Measurements from ENCODE around the gene CNTN4. TPM values are rescaled to one million over a fixed set of nuclear protein-coding genes. Genes with fewer than 3 reads are reported as not detected.

Gene CNTN4
- total and polyA plus RNA-seq, 7 donors = 0.17 to 3.2 (median 0.42) TPM

DNA sequence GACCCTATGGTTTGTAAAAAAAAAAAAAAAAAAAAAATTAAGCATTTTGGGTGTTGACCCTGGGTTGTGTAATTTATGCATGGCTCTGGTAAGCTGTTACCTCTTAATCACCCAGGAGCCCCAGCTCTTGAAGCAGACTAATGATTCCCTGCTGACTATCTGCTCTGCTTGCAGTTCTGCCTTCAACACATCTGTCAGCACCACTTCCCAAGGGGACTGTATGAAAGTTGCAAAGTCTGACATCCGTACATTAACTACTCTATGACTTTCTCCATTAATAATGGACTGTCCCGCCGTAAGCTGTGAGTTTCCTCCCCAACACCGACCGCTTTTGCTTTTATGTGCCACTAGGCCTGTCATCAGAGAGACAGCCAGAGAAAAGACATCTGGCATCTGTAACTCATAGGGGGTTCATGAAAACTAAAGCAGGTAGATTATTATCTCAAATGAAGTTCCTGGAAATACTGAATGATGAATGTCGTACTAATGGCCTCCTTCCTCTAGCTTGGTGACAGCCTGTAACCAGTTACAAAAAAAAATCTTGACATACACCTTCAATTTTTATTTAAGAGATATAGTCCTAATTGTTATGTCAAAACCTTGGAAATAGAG, 740.0 kb downstream of the CNTN4 start:
- intact Hi-C loops (cut with DNase I) = no loop called here
- no peak for DNase-seq
- H3K27me3 ChIP-seq (ENCODE audit: insufficient read depth in 3 of 3, low read length in 2 of 3) = no peaks in the 10 kb centered on the region
- H3K4me1 ChIP-seq = no peaks in the 10 kb centered on the region
- H3K9me3 ChIP-seq = no peaks in the 10 kb centered on the region
- WGBS, 3 donors = 48 to 53% (median 49%) methylated on average over 6 of the region's 6 CpGs
- TF ChIP-seq CTCF (IDR thresholded peaks at IDR 0.05) = no peak
- no peak overlapping the region for H3K4me3 ChIP-seq
- no peak overlapping the region for H3K27ac ChIP-seq
- H3K36me3 ChIP-seq (ENCODE audit: insufficient read depth in 1 of 2, low read depth in 1 of 2) = no peaks in the 10 kb centered on the region
- ATAC-seq = no peak

DNA sequence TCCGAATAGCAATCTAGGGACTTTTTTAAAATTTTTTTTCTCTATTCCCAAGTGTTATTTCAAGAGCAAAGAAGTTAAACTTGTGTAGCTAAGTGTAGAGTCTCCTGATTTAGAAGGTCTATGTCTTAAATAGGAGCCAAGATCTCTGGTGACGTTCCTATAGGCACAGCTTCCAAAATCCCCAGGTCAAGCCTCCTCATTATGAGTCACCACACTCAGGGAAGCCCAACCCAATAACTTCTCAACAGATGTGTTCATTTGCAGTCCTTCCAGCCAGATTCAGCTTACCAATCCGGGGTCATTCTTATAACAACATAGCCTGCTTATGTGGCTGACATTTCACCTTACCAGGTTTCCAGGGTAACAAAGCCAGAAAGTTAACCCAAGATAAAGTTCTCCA, 741.2 kb downstream of the CNTN4 start:
- H3K36me3 ChIP-seq (ENCODE audit: insufficient read depth in 1 of 2, low read depth in 1 of 2) = no peaks in the 10 kb centered on the region
- H3K9me3 ChIP-seq = no peaks in the 10 kb centered on the region
- no peak overlapping the region for H3K4me3 ChIP-seq
- H3K27me3 ChIP-seq (ENCODE audit: insufficient read depth in 3 of 3, low read length in 2 of 3) = no peaks in the 10 kb centered on the region
- 61 to 73% (median 62%) methylated on average over 3 of the region's 3 CpGs for whole genome bisulfite sequencing, 3 donors
- no peak for ATAC-seq
- no peak for TF ChIP-seq CTCF (IDR thresholded peaks at IDR 0.05)
- no peak overlapping the region for H3K27ac ChIP-seq
- intact Hi-C loops (cut with DNase I) = no loop called here
- H3K4me1 ChIP-seq = no peaks in the 10 kb centered on the region
- no peak for DNase-seq

DNA sequence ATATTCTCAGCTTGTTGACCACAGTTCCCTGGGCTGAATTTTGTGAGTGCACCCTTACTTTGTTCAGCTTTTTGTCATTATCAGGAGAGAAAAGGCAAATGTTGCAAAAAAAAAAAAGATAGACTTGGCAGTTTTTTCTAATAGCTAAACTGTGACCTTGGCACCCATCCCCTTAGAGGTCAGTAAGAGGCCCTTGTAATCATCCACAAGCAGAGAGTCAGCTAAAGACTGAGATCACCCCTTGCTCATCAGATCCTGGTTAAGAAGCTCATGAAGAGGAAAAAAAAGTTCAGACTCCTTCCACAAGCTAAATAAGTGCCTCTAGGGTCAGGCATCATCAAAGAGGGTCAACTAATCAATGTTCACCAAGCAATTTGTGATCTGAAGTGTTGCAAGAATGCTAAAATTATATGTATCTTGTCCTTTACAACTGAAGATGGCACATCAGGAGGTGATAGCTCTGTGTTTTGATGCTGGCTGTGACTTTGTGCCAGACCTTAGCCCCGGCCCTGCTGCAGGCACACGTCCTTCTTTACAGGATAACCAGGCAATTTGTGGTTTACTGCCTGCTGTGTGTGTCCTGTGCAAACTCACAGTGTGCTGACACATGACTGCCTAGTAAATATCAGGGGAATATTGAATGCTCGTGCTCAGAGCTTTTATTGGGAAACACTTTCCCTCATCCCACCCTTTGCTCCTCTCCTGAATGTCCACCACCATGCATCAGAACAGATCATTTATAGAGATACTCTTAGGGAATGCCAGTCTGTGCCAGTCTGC, 748.6 kb downstream of the CNTN4 start:
- no peak overlapping the region for H3K27ac ChIP-seq
- WGBS, 3 donors = 33 to 41% (median 35%) methylated on average over 3 of the region's 3 CpGs
- no peaks in the 10 kb centered on the region for H3K27me3 ChIP-seq (ENCODE audit: insufficient read depth in 3 of 3, low read length in 2 of 3)
- no peaks in the 10 kb centered on the region for H3K36me3 ChIP-seq (ENCODE audit: insufficient read depth in 1 of 2, low read depth in 1 of 2)
- H3K9me3 ChIP-seq = no peaks in the 10 kb centered on the region
- no peaks in the 10 kb centered on the region for H3K4me1 ChIP-seq
- intact Hi-C loops (cut with DNase I) = no loop called here
- ATAC-seq = no peak
- no peak overlapping the region for H3K4me3 ChIP-seq
- DNase-seq = no peak
- no peak for TF ChIP-seq CTCF (IDR thresholded peaks at IDR 0.05)

- H3K9me3 ChIP-seq = no peaks in the 10 kb centered on the region
- TF ChIP-seq CTCF (IDR thresholded peaks at IDR 0.05) = no peak
- DNase-seq = no peak
- no peak overlapping the region for H3K4me3 ChIP-seq
- no peaks in the 10 kb centered on the region for H3K36me3 ChIP-seq (ENCODE audit: insufficient read depth in 1 of 2, low read depth in 1 of 2)
- no peak overlapping the region for H3K27ac ChIP-seq
- ATAC-seq = no peak
- H3K4me1 ChIP-seq = no peaks in the 10 kb centered on the region
- intact Hi-C loops (cut with DNase I) = no loop called here
- no peaks in the 10 kb centered on the region for H3K27me3 ChIP-seq (ENCODE audit: insufficient read depth in 3 of 3, low read length in 2 of 3)
These were observed 750.4 kb downstream of the CNTN4 start for GRCh38 chr3:2849092-2849491.

Data from psoas muscle (tissue), 8 donors.